A549 (cell line): ENCODE results near the gene OSBPL2. TPM values are rescaled to one million over a fixed set of nuclear protein-coding genes. Genes with fewer than 3 reads are reported as not detected.
A peak's percentile ranks its signal among the peaks of the same experiment; 100 is the strongest.

Experiments used
- ATAC-seq, 2 experiments: fragments of 200-7000 bp in 1 of 2; fragments of >200 bp in 1 of 2; cut with Nextera tagmentation in 1 of 2; cut with Tn5 transposase in 1 of 2; 3 replicates each; pipeline versions ENCODE4 v1.8.0 to v1.9.1; 2018 to 2020; ENCODE audit warnings: mild to moderate bottlenecking in 1 of 2, moderate library complexity in 1 of 2
- CTCF ChIA-PET: fragments of 300-600 bp; sonication (Branson Sonifier 250); formaldehyde crosslinking; extraction: SDS; loops from one replicate; lab custom pipeline; 2021; ENCODE audit warnings: antibody characterized with exemption, inconsistent platforms; lab: Yijun Ruan, JAX
- POLR2A ChIA-PET: fragments of 350-600 bp; formaldehyde crosslinking; extraction: SDS; loops from one replicate; lab custom pipeline; 2021; ENCODE audit warnings: antibody characterized with exemption, inconsistent platforms; lab: Yijun Ruan, JAX
- DNase-seq, 2 experiments: peaks; one replicate each; pipeline versions ENCODE4 v3.0.0 to v3.0.0-alpha.2; 2011 to 2016; ENCODE audit warnings: low read depth in 1 of 2, low spot score in 1 of 2
- FAIRE-seq: peaks from 2 replicates; lab custom pipeline; 2011; peaks lifted over from hg19 to GRCh38; lab: Jason Lieb, UNC
- H3K27ac ChIP-seq, 2 experiments: fragments of >200 bp; sonication (Bioruptor Twin); formaldehyde crosslinking; 3 replicates each; pipeline ENCODE4 v1.5.1; 2016 to 2017
- H3K4me1 ChIP-seq: fragments of >200 bp; sonication (Bioruptor Twin); formaldehyde crosslinking; 3 replicates; pipeline ENCODE4 v1.6.1; 2016
- H3K4me2 ChIP-seq: fragments of >200 bp; sonication (Bioruptor Twin); formaldehyde crosslinking; 3 replicates; pipeline ENCODE4 v1.6.1; 2016
- H3K4me3 ChIP-seq: fragments of >200 bp; sonication (Bioruptor Twin); formaldehyde crosslinking; 3 replicates; pipeline ENCODE4 v1.5.1; 2016
- H3K9me3 ChIP-seq: fragments of >200 bp; sonication (Bioruptor Twin); formaldehyde crosslinking; 3 replicates; pipeline ENCODE4 v1.6.1; 2016
- CEBPB ChIP-seq, 2 experiments: fragments of >200 bp in 1 of 2; sonication (Bioruptor Twin) in 1 of 2; formaldehyde crosslinking in 1 of 2; IDR thresholded peaks; 2 replicates each; pipeline ENCODE4 v1.6.1; 2012 to 2016
- EP300 ChIP-seq, 2 experiments: fragments of >200 bp; sonication (Bioruptor Twin); formaldehyde crosslinking; IDR thresholded peaks; 2 replicates in 1 of 2; 3 replicates in 1 of 2; pipeline ENCODE4 v1.6.1; 2016 to 2017
- FOSB ChIP-seq: fragments of 250-450 bp; sonication (Bioruptor Pico); IDR thresholded peaks from 2 replicates; pipeline ENCODE4 v1.5.0; 2020; ENCODE audit warnings: mild to moderate bottlenecking, moderate library complexity
- HEYL ChIP-seq: fragments of 250-450 bp; sonication (Bioruptor Pico); IDR thresholded peaks from 2 replicates; pipeline ENCODE4 v1.8.0; 2021; ENCODE audit warnings: mild to moderate bottlenecking, moderate library complexity
- JUN ChIP-seq, 2 experiments: fragments of >200 bp; sonication (Bioruptor Twin); formaldehyde crosslinking; IDR thresholded peaks; 2 replicates in 1 of 2; 3 replicates in 1 of 2; pipeline ENCODE4 v1.6.1; 2016 to 2017
- JUNB ChIP-seq: fragments of >200 bp; sonication (Bioruptor Twin); formaldehyde crosslinking; IDR thresholded peaks from 2 replicates; pipeline ENCODE4 v1.6.1; 2016
- NR3C1 ChIP-seq: fragments of >200 bp; sonication (Bioruptor Twin); formaldehyde crosslinking; IDR thresholded peaks from 3 replicates; pipeline ENCODE4 v1.6.1; 2017
- PBX3 ChIP-seq: IDR thresholded peaks from 2 replicates; pipeline ENCODE4 v1.6.1; 2012
- POLR2A ChIP-seq: IDR thresholded peaks from 2 replicates; pipeline ENCODE4 v1.6.1; 2012; ENCODE audit warnings: mild to moderate bottlenecking, low read length
- POLR2AphosphoS2 ChIP-seq: conservative IDR thresholded peaks from 2 replicates; pipeline ENCODE4 v1.6.1; 2012; ENCODE audit warnings: low read length, improper control_type of control experiment, inconsistent platforms
- RAD21 ChIP-seq, 2 experiments: fragments of >200 bp in 1 of 2; sonication (Bioruptor Twin) in 1 of 2; formaldehyde crosslinking in 1 of 2; IDR thresholded peaks in 1 of 2; conservative IDR thresholded peaks in 1 of 2; 2 replicates in 1 of 2; 3 replicates in 1 of 2; pipeline ENCODE4 v1.6.1; 2012 to 2018; ENCODE audit warnings: inconsistent platforms in 1 of 2
- REST ChIP-seq: fragments of 200-600 bp; sonication (generic); IDR thresholded peaks from 2 replicates; pipeline ENCODE4 v1.6.1; 2016; ENCODE audit warnings: antibody characterized with exemption, mild to moderate bottlenecking, moderate library complexity
- RNF2 ChIP-seq: fragments of 200-600 bp; sonication (generic); IDR thresholded peaks from 2 replicates; pipeline ENCODE4 v1.6.1; 2016; ENCODE audit warnings: low read depth, mild to moderate bottlenecking, antibody characterized with exemption, moderate library complexity, borderline replicate concordance
- TFCP2L1 ChIP-seq: fragments of 250-450 bp; sonication (Bioruptor Pico); IDR thresholded peaks from 2 replicates; pipeline ENCODE4 v1.5.0; 2021; ENCODE audit warnings: mild to moderate bottlenecking
- TP53 ChIP-seq: fragments of 250-450 bp; sonication (Bioruptor Pico); IDR thresholded peaks from 2 replicates; pipeline ENCODE4 v1.5.0; 2021; ENCODE audit warnings: mild to moderate bottlenecking, moderate library complexity
- ZC3H11A ChIP-seq: fragments of 450-650 bp; IDR thresholded peaks from 2 replicates; pipeline ENCODE4 v1.6.1; 2014; ENCODE audit warnings: antibody characterized with exemption, mild to moderate bottlenecking
- WGBS: methylation state at CpG from one replicate; pipeline ENCODE4 v1.1.6; 2017; ENCODE audit errors: missing lambda C conversion rate; 5-methylcytosine and 5-hydroxymethylcytosine counted together
- polyA plus RNA-seq, 4 experiments: library from polyadenylated mRNA; depleted of rRNA in 3 of 4; stranded (reverse); fragments of >200 nt; fragmentation: RNase III in 1 of 4; extraction: RNeasy Plus Mini Kit Qiagen cat#74134 plus additional on column Dnase treatment in 1 of 4; gene quantifications; 2 replicates in 3 of 4; 3 replicates in 1 of 4; pipeline ENCODE4 v1.2.3, GENCODE V29; 2011 to 2017
- TF ChIP-seq, protein P1 (sequence below): IDR thresholded peaks from 2 replicates; pipeline ENCODE4 v1.6.1; 2012
- TF ChIP-seq, protein P2 (sequence below): fragments of >200 bp; sonication (Bioruptor Twin); formaldehyde crosslinking; IDR thresholded peaks from 3 replicates; pipeline ENCODE4 v1.6.1; 2016
- TF ChIP-seq, protein P3 (sequence below): fragments of >200 bp; sonication (Bioruptor Twin); formaldehyde crosslinking; IDR thresholded peaks from 3 replicates; pipeline ENCODE4 v1.5.1; 2016

Gene OSBPL2
- polyA plus RNA-seq, 2 of the 4 experiments (the other 2 are of a cell fraction) = 14.6 to 14.8 TPM

GRCh38 chr20:62303340-62304226 is 65.3 kb downstream of the OSBPL2 start:
- POLR2A ChIA-PET = interaction anchor here (0.9 to 1.7 kb wide), 5 partner anchors 46 to 83 kb away, joined by 3 to 4 read pairs (median 3); partner anchors contain the start of gene RPS21
- peak in 1 of 2 experiments; percentile 69 for DNase-seq
- TF ChIP-seq PBX3 = peak; percentile 37
- no peak for TF ChIP-seq RAD21 (conservative IDR thresholded peaks at IDR 0.05 in 1 of 2, IDR thresholded peaks at IDR 0.05 in 1 of 2)
- TF ChIP-seq FOSB (CRISPR knock-in tag) = peak; percentile 44; the same call in 1 of the 2 replicates
- TF ChIP-seq, protein P1, sequence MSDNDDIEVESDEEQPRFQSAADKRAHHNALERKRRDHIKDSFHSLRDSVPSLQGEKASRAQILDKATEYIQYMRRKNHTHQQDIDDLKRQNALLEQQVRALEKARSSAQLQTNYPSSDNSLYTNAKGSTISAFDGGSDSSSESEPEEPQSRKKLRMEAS = peak; percentile 21
- TF ChIP-seq TFCP2L1 = 0 out of 2 replicates have a peak, but pooled peaks have one; percentile 22
- peak; percentile 7 to 25; a peak in 5 of 6 replicates for ATAC-seq
- Histone ChIP-seq H3K4me3 (peak overlapping the region; percentile 99), H3K4me2 (peak overlapping the region; percentile 92), H3K27ac (peak overlapping the region; percentile 97 to 99), H3K9me3 (no peaks in the 10 kb centered on the region), H3K4me1 (peaks cover 45% of the 10 kb centered on the region)
- 3% methylated on average over 30 of the region's 66 CpGs for WGBS
- CTCF ChIA-PET = interaction anchor here (0.6 to 8.8 kb wide), 6 partner anchors 60 to 115 kb away, joined by 3 to 93 read pairs (median 8); partner anchors contain the start of gene RPS21
- no peak for FAIRE-seq

- TF ChIP-seq NR3C1 (no peak), TP53 (no peak), HEYL (no peak), JUN (IDR thresholded peaks at IDR 0.05) (peak; percentile 13 to 18; a peak in 1 of 5 replicates), POLR2AphosphoS2 (peak; percentile 26), RNF2 (no peak), POLR2A (no peak), CEBPB (IDR thresholded peaks at IDR 0.05) (no peak), JUNB (no peak), EP300 (IDR thresholded peaks at IDR 0.05) (no peak), REST (no peak; the same call in 1 of the 2 replicates), ZC3H11A (no peak)
- TF ChIP-seq, protein P2, sequence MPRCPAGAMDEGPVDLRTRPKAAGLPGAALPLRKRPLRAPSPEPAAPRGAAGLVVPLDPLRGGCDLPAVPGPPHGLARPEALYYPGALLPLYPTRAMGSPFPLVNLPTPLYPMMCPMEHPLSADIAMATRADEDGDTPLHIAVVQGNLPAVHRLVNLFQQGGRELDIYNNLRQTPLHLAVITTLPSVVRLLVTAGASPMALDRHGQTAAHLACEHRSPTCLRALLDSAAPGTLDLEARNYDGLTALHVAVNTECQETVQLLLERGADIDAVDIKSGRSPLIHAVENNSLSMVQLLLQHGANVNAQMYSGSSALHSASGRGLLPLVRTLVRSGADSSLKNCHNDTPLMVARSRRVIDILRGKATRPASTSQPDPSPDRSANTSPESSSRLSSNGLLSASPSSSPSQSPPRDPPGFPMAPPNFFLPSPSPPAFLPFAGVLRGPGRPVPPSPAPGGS = peak; percentile 23; the same call in 2 of the 3 replicates
- TF ChIP-seq, protein P3, sequence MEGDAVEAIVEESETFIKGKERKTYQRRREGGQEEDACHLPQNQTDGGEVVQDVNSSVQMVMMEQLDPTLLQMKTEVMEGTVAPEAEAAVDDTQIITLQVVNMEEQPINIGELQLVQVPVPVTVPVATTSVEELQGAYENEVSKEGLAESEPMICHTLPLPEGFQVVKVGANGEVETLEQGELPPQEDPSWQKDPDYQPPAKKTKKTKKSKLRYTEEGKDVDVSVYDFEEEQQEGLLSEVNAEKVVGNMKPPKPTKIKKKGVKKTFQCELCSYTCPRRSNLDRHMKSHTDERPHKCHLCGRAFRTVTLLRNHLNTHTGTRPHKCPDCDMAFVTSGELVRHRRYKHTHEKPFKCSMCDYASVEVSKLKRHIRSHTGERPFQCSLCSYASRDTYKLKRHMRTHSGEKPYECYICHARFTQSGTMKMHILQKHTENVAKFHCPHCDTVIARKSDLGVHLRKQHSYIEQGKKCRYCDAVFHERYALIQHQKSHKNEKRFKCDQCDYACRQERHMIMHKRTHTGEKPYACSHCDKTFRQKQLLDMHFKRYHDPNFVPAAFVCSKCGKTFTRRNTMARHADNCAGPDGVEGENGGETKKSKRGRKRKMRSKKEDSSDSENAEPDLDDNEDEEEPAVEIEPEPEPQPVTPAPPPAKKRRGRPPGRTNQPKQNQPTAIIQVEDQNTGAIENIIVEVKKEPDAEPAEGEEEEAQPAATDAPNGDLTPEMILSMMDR = no peak
- FAIRE-seq = no peak
Observed at GRCh38 chr20:62304331-62305148, 66.2 kb downstream of the OSBPL2 start.

More at GRCh38 chr20:62304331-62305148, 66.2 kb downstream of the OSBPL2 start:
- DNase-seq = peak; percentile 35 to 46
- peak overlapping the region; percentile 99 for H3K4me3 ChIP-seq
- no peaks in the 10 kb centered on the region for H3K9me3 ChIP-seq
- peak overlapping the region; percentile 97 to 99 for H3K27ac ChIP-seq
- H3K4me1 ChIP-seq = peaks cover 50% of the 10 kb centered on the region
- POLR2A ChIA-PET = interaction anchor here (0.9 to 1.6 kb wide), 5 partner anchors 46 to 82 kb away, joined by 3 read pairs; partner anchors contain the start of genes LAMA5 and RPS21
- CTCF ChIA-PET = interaction anchor here (1.2 to 8.8 kb wide), 9 partner anchors 12 to 96 kb away, joined by 3 to 93 read pairs (median 12); no protein-coding TSS in a partner anchor
- no peak for ATAC-seq
- peak overlapping the region; percentile 92 for H3K4me2 ChIP-seq
- 33% methylated on average over 27 of the region's 29 CpGs for WGBS
